ENCODE measurements around the gene ZNF444.

GRCh38 chr19:56126983-56127780 lies 13.9 kb upstream of the ZNF444 start:
- TF ChIP-seq CTCF (IDR thresholded peaks at IDR 0.05) (no peak), POLR2A (IDR thresholded peaks at IDR 0.05) (no peak)
